SK-N-MC (cell line): Measurements from ENCODE around the gene NEDD4.

Experiments used
- DNase-seq: peaks from one replicate; pipeline ENCODE4 v3.0.0-alpha.2; 2011; ENCODE audit warnings: low read depth, low spot score
- H3K27ac ChIP-seq: fragments of 200-600 bp; sonication (generic); 2 replicates; pipeline ENCODE4 v1.5.1; 2016; ENCODE audit warnings: mixed run types
- H3K36me3 ChIP-seq: fragments of 200-600 bp; sonication (generic); 2 replicates; pipeline ENCODE4 v1.6.1; 2017; ENCODE audit warnings: antibody characterized with exemption, low read length, mixed read lengths; ENCODE audit not compliant: insufficient read depth
- H3K4me3 ChIP-seq: fragments of 200-600 bp; sonication (generic); 2 replicates; pipeline ENCODE4 v1.5.1; 2016
- H3K9ac ChIP-seq: fragments of 200-600 bp; sonication (generic); 2 replicates; pipeline ENCODE4 v1.8.0; 2017; ENCODE audit warnings: mixed run types, mixed read lengths; ENCODE audit not compliant: insufficient read length
- H3K9me3 ChIP-seq: fragments of 200-600 bp; sonication (generic); 2 replicates; pipeline ENCODE4 v1.6.1; 2017; ENCODE audit warnings: low read depth, mild to moderate bottlenecking, antibody characterized with exemption, low read length, moderate library complexity, mixed read lengths
- EZH2 ChIP-seq: fragments of 200-600 bp; sonication (generic); IDR thresholded peaks from one replicate; pipeline ENCODE4 v1.6.1; 2017; ENCODE audit warnings: antibody characterized with exemption
- FOXP2 ChIP-seq: optimal IDR thresholded peaks from 2 replicates; pipeline ENCODE3; 2011; ENCODE audit warnings: mild to moderate bottlenecking, moderate library complexity; ENCODE audit not compliant: insufficient read depth; ENCODE audit errors: extremely low read length, control extremely low read depth
- POLR2AphosphoS5 ChIP-seq: IDR thresholded peaks from 2 replicates; pipeline ENCODE4 v1.6.1; 2012; ENCODE audit warnings: mild to moderate bottlenecking, low read depth, low read length, borderline replicate concordance

The NEDD4 gene

DNA sequence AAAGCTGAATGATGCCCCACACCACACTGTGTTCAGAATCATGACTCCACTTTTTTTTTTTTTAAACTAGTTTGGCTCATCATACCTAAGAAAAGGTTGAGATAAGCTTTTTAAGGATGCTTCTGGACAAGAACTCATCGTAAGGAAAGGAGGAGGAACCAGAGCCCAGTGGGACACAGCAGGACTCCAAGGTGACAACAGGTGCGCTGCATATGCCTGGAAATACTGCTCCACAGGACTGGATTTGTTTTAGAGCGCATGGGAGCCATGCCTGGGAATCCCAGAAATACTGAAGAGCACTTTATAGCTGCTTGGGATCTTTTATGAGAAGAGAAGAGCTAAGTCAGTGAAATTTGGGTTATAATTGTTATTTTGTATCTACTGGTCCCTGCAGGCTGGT, 93.4 kb downstream of the NEDD4 start:
- Histone ChIP-seq H3K9ac (no peak overlapping the region), H3K27ac (no peak overlapping the region), H3K4me3 (no peak overlapping the region), H3K36me3 (no peaks in the 10 kb centered on the region), H3K9me3 (no peaks in the 10 kb centered on the region)
- no peak for TF ChIP-seq POLR2AphosphoS5
- TF ChIP-seq EZH2, result no peak
- TF ChIP-seq FOXP2, result no peak
- DNase-seq, result no peak

- DNase-seq, result no peak
- no peak overlapping the region for H3K9ac ChIP-seq
- no peak overlapping the region for H3K4me3 ChIP-seq
- H3K27ac ChIP-seq, result no peak overlapping the region
- H3K9me3 ChIP-seq, result no peaks in the 10 kb centered on the region
- no peaks in the 10 kb centered on the region for H3K36me3 ChIP-seq
- TF ChIP-seq FOXP2 (no peak), EZH2 (no peak), POLR2AphosphoS5 (no peak)
Observed at GRCh38 chr15:55899537-55899936, 93.9 kb downstream of the NEDD4 start.

DNA sequence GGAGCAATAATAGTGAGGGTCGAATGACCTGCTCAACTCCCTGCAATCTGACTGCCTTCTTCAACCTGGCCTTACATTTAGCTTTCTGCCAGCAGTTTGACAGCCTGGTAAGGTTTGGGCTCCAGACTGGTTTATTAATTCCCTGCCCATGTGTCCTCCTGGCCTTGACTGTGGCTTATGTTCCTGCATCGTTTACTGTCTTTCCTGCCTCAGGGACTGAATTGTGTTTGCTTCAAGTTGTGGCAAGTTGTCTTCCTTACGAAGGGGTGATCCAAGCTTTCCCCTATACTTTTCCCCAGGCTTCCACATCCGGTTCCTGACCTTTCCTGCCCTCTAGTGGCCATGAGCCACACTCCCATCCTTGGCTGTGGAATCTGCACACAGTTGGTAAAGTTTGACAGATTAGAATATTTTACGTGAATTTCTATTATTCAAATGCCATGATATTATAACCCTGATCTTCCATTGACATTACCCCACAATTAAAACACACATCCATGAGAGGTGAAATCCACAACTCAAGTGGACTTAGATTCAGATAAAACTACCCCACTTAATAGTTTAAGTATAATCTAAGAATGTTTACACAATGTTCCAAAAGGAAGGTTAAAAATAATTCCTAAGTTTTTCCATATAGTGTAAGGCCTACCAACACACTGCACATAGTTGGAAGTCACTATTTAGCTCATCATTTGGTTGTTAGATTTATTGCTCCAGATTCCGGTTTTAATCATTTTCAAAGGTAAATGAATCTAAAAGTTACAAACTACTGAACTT, 95.7 kb downstream of the NEDD4 start:
- H3K4me3 ChIP-seq, result no peak overlapping the region
- H3K27ac ChIP-seq, result peak overlapping the region; percentile 22; the same call in 1 of the 2 replicates
- no peaks in the 10 kb centered on the region for H3K9me3 ChIP-seq
- H3K9ac ChIP-seq, result no peak overlapping the region
- no peak for TF ChIP-seq POLR2AphosphoS5
- TF ChIP-seq FOXP2, result no peak
- TF ChIP-seq EZH2, result no peak
- no peaks in the 10 kb centered on the region for H3K36me3 ChIP-seq
- no peak for DNase-seq

- no peaks in the 10 kb centered on the region for H3K36me3 ChIP-seq
- no peak for DNase-seq
- H3K4me3 ChIP-seq, result no peak overlapping the region
- H3K27ac ChIP-seq, result no peak overlapping the region
- no peak for TF ChIP-seq FOXP2
- H3K9ac ChIP-seq, result no peak overlapping the region
- no peaks in the 10 kb centered on the region for H3K9me3 ChIP-seq
Observed at GRCh38 chr15:55894399-55894965, 98.9 kb downstream of the NEDD4 start.

- Histone ChIP-seq H3K4me3 (no peak overlapping the region), H3K9me3 (no peaks in the 10 kb centered on the region), H3K27ac (no peak overlapping the region), H3K36me3 (no peaks in the 10 kb centered on the region), H3K9ac (no peak overlapping the region)
- TF ChIP-seq EZH2, result no peak
- no peak for TF ChIP-seq FOXP2
- no peak for TF ChIP-seq POLR2AphosphoS5
- no peak for DNase-seq
Observed at GRCh38 chr15:55893852-55894251, 99.6 kb downstream of the NEDD4 start.

DNA sequence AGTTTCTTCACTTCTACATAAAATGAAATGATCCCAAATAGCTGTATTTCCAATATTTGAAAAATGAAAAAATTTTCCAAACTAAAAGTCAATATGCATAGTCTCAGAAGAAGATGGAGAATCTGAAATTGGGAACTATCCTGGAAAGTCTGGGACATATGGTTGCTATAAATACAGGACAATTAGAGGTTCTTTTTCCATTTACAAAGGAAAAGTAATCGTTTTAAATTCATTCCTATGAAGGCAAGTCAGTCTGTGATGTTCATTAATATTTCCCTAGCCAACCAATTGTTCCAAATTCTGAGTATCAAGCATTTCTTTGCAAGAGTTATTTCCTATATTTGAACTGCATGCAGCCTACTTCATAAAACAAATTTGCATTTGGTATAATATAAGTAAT, 102.2 kb downstream of the NEDD4 start:
- H3K4me3 ChIP-seq, result no peak overlapping the region
- no peak for DNase-seq
- TF ChIP-seq POLR2AphosphoS5 (no peak), EZH2 (no peak), FOXP2 (no peak)
- no peak overlapping the region for H3K9ac ChIP-seq
- H3K36me3 ChIP-seq, result no peaks in the 10 kb centered on the region
- no peaks in the 10 kb centered on the region for H3K9me3 ChIP-seq
- no peak overlapping the region for H3K27ac ChIP-seq

DNA sequence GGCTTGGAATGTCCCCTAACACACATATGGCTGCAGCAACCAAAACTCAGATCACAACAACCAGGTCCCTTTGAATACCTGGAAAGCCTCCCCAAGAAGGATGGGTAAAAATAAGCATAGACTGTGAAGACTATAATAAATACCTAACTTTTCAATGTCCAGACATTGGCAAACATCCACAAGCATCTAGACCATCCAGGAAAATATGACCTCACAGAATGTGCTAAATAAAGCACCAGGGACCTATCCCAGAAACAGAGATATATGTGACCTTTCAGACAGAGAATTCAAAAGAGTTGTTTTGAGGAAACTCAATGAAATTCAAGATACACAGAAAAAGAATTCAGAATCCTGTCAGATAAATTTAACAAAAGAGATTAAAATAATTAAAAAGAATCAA, 109.2 kb downstream of the NEDD4 start:
- no peak for DNase-seq
- Histone ChIP-seq H3K4me3 (no peak overlapping the region), H3K9ac (no peak overlapping the region), H3K9me3 (no peaks in the 10 kb centered on the region), H3K36me3 (no peaks in the 10 kb centered on the region), H3K27ac (no peak overlapping the region)
- TF ChIP-seq FOXP2 (no peak), EZH2 (no peak), POLR2AphosphoS5 (no peak)

DNA sequence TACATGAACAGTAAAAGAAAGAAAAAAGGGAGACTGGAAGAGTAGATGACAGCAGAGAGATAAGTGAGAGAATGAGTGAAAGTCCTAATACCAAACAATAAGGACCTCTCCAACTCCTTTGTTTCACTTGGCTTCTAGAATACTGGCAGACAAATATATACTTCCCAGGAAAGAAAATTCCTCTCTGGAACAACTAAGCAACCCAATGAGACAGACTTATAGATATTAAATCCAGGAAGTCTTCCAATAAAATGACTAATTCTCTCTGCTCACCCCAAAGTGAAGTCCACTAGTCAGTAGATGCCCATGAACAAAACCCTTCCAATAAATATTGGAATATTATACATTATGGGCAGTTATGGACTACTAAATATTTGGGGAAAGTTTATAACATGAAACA, 114.2 kb downstream of the NEDD4 start:
- TF ChIP-seq FOXP2, result no peak
- H3K9ac ChIP-seq, result no peak overlapping the region
- no peak for DNase-seq
- no peak overlapping the region for H3K4me3 ChIP-seq
- H3K9me3 ChIP-seq, result no peaks in the 10 kb centered on the region
- H3K36me3 ChIP-seq, result no peaks in the 10 kb centered on the region
- H3K27ac ChIP-seq, result no peak overlapping the region
